Activated effector memory CD4-positive, alpha-beta T cell treated with Interleukin-2 at 50 U/mL for 16 hours (primary cell): ENCODE data around the gene BHLHE41.

Experiments
- DNase-seq: peaks from one replicate; pipeline ENCODE4 v3.0.0-alpha.2; 2020

Gene BHLHE41

GRCh38 chr12:26113181-26113654 is 11.6 kb downstream of the BHLHE41 start:
- no peak for DNase-seq

- DNase-seq = no peak
Measured at GRCh38 chr12:26112703-26113147, 12.1 kb downstream of the BHLHE41 start.

DNA sequence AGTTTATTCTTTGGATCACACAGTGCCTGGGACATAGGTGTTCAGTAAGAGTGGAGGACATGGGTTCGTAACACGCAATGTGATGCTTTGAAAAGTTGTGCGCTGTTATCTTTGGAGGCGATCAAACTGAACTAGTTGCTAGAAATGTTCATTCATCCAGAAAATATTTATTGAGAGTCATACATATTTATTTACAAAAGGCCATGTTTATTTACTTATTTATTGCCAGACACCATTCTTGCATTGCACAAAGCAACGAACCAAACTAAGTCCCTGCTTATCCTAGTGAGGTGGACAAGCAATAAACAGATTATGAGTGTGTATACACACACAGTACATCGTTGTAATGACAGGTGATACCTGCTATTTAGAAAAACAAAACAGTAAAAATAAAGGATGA is 12.6 kb downstream of the BHLHE41 start:
- DNase-seq = no peak

DNA sequence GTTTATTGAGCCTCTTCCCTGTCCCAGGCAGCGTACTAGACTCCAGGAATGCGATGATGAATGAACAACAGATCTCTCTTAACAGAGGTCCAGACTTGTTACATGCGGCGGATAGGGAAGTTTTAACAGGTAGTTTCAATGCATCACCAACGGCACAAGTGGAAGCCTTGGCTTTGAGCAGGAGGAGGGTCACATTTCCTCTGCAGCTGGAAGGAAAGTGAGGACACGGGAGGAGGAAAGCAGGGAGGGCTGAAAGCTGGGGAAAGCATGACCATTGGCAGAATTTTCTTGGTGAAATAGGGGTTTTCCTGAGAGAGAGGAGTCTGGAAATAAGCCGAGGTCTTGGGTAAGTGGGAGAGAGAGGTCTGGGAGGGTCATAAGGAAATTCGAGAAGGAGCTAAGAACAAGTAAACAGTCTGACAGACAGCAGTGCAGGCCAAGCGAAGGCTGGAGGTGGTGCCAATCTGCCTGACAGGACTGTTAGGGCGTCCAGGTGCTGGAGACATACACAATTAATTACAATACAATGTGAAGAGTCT is 15.4 kb downstream of the BHLHE41 start:
- no peak for DNase-seq

- DNase-seq = no peak
Measured at GRCh38 chr12:26108915-26109314, 15.9 kb downstream of the BHLHE41 start.

- DNase-seq = no peak
Measured at GRCh38 chr12:26106347-26106746, 18.5 kb downstream of the BHLHE41 start.

GRCh38 chr12:26102953-26103352 is 21.9 kb downstream of the BHLHE41 start:
- no peak for DNase-seq

DNA sequence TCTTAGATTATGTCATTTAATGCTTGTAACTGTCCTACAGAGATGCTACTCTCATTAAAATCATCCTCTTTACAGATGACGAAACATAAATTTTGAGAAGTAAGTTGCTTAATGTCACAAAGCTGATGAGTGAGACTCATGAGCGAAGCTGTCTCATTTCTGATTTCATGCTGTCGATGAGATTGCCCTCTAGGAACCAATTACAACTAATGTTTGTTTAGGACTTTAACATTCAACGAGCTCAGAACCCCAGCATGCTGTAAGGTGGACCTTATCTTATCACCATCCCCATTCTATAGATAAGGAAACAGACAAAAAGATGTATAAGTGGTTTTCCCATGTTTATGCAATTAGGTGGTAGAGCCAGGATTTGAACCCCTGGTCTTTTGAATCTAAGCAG is 23.1 kb downstream of the BHLHE41 start:
- no peak for DNase-seq

GRCh38 chr12:26101350-26101734 is 23.5 kb downstream of the BHLHE41 start:
- no peak for DNase-seq

- no peak for DNase-seq
Measured at GRCh38 chr12:26100666-26101349, 24.0 kb downstream of the BHLHE41 start.

- DNase-seq = peak; percentile 11
Measured at GRCh38 chr12:26097046-26097878, 27.6 kb downstream of the BHLHE41 start.

GRCh38 chr12:26096036-26096435 is 28.8 kb downstream of the BHLHE41 start:
- DNase-seq = no peak

GRCh38 chr12:26095186-26095585 is 29.7 kb downstream of the BHLHE41 start:
- no peak for DNase-seq

DNA sequence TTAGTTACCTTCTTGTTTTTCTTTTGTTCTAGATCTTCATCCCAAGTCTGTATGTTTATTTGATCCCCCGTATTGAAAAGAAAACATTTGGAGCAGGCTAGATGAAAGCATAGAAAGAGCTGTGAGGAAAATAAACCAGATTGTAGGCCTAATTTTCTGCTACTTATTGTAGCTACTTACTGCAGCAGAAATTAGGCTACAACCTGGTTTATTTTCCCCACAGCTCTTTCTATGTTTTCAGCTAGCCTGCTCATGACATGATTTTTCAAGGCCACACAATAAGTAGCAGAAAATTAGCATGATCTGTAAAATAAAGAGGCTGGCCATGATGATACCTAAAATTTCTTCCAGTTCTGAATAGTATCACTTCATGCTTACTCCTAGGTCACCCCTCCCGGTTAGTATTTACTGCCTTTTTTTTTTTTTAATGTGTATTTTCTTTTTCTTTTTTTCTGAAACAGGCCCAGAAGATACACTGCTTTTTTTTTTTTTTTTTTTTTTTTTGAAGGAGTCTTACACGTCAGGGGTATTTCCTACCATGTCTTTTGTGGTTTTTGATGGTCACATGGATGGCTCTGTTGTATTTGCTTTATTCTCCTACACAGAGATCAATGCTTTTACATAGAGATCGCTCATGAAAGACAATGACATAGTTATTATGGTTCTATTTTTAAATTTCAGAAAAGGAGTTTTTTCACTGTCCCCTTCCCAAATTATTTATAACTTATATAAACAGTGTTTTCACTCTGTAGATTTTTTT is 32.3 kb downstream of the BHLHE41 start:
- no peak for DNase-seq

DNA sequence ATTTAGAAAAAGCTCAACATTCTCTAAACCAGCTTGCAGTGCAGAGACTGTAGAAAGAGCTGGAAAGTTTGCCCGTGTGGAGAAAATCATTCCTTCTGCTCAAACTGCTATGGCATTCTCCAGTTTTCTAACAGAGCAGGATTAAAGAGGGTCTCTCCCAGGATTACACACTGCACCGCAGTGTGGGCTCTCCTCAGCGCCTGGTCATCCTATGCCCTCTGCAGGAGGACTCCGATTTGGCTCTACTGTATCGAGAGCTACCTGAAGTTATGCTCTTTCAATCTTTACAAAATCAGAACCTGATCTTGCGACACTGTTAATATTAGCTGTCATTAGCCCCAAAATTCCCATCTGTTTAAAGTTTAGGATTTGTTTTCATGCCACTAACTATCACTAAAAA is 33.0 kb downstream of the BHLHE41 start:
- no peak for DNase-seq

- DNase-seq = no peak
Measured at GRCh38 chr12:26090836-26091510, 33.9 kb downstream of the BHLHE41 start.

DNA sequence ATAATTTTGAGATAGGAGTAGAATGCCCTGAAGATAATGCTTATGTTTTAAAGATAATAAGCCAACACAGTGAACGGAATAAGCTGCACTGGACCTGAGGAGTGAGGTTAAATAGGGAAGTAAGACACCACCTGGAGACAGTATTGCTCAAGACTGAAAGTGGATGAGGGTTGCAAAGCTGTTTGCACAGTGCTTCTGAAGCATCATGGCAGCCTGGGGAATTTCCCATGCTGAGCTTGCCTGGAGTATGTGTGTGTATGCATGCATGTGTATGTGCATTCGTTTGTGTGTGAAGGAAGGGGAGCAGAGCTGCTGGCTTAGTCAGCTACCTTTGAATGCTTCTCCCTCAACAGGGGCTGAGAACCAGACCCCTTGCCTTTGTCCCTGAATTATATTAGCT is 35.8 kb downstream of the BHLHE41 start:
- DNase-seq = no peak

DNA sequence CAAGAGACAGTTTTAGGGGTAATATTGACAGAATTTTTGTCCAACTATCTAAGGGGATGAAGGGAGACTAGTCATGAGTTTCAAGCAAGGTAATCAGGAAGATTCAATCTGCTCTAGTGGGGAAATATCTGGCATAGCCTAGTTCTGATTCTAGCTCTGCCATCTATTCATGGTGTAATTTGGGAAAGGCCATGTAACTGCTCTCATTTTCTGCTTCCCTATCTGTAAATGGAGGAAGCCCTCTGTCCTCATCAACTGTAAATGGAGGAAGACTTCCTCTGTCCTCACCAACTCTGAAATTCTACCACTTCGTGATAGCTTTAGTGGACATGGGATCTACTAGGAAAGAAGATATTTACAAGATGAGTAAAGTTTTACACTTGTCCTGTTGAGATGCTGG is 37.9 kb downstream of the BHLHE41 start:
- no peak for DNase-seq

DNA sequence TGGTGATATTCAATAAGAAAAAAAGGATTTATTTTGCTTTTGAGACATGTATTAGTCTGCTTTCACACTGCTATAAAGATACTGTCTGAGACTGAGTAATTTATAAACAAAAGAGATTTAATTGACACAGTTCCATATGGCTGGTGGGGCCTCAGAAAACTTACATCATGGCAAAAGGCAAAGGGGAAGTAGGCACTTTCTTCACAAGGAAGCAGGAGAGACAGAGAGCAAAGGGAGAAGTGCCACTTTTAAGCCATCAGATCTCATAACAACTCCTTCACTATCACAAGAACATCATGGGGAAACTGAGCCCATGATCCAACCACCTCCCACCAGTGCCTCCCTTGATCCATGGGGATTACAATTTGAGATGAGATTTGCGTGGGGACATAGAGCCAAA is 43.9 kb downstream of the BHLHE41 start:
- no peak for DNase-seq

- DNase-seq = no peak
Measured at GRCh38 chr12:26077915-26078702, 46.7 kb downstream of the BHLHE41 start.
